Stimulated activated CD8-positive, alpha-beta memory T cell treated with anti-CD3 and anti-CD28 coated beads, Interleukin-2, amount 100 ng/mL, for 1 hour (primary cell): ENCODE results near the gene CORO7.

Experiments
- DNase-seq, 2 donors: peaks; one replicate each; pipeline ENCODE4 v3.0.0-alpha.2; 2020; ENCODE audit warnings: low read depth in 2 of 2

CORO7 gene

DNA sequence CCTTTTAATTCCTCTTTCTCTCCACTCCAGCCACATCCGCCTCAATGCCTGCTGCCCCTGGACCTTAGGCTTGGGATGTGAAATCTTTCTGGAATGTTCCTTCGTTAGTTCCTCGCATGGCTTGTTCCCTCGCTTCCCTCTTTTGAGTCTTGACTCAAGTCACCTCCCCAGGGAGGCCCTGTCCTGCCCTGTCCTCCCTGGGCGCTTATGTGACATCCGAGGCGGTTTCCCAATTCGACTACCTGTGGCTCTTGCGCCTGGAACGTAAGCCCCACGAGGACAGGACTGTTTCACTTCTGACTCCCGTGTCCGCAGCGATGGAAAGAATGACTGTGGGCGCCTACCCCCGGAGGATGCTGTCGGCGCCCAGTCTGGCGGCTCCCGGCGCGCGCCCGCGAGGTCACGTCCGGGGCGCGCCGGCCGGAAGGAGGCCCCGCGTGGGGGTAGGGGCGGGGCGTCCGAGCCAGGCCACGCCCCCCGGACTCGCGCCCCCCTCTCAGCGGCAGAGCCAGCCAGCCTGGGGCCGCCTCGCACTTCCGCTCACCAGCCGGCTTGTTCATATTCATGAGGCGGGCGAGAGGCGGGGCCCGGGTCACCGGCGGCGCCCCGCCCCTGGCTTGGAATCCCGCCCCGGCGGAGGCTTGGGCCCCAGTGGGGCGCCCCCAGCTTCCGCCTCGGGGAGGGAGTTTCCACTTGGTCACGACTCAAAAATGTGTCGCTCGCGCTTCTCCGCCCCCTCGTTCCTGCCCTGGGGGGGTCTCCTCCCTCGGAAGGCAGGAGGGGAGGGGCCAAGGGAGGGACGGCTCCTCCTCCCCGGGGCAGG, 109.0 kb downstream of the CORO7 start:
- DNase-seq: peak; percentile 91 to 94

GRCh38 chr16:4306470-4307214, 109.8 kb downstream of the CORO7 start:
- DNase-seq: no peak
